Measurements from ENCODE around the gene ADA. TPM values are rescaled to one million over a fixed set of nuclear protein-coding genes. Genes with fewer than 3 reads are reported as not detected.

The ADA gene
- total RNA-seq, 1 donor from 2014 or later, result 19.2 TPM

DNA sequence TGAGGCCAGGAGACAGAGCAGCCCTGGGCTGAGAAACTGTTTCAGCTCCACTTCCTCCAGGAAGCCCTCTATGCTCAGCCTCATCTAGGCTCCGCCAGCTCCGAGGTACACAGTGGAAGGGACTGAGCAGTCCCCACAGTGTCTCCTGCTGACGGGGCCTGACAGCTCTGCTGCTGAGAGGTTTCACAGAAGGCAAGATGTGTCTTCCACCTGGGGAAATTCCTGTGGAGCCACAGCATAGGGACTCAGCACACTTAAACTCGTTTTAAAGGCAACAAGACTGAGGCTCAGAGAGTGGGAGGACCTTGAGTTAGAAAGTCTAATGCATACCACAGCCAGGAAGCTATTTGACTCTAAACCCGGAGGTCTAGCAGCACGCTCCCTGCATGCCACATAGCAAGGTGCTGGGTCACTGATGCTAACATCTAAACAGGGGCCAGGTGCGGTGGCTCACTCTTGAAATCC lies 6.8 kb downstream of the ADA start:
- no peaks in the 10 kb centered on the region for H3K27me3 ChIP-seq (ENCODE audit: control insufficient read depth, insufficient read depth, low read length)
- H3K36me3 ChIP-seq (ENCODE audit: control insufficient read depth, insufficient read depth, low read length), result no peaks in the 10 kb centered on the region
- TF ChIP-seq, protein P1, sequence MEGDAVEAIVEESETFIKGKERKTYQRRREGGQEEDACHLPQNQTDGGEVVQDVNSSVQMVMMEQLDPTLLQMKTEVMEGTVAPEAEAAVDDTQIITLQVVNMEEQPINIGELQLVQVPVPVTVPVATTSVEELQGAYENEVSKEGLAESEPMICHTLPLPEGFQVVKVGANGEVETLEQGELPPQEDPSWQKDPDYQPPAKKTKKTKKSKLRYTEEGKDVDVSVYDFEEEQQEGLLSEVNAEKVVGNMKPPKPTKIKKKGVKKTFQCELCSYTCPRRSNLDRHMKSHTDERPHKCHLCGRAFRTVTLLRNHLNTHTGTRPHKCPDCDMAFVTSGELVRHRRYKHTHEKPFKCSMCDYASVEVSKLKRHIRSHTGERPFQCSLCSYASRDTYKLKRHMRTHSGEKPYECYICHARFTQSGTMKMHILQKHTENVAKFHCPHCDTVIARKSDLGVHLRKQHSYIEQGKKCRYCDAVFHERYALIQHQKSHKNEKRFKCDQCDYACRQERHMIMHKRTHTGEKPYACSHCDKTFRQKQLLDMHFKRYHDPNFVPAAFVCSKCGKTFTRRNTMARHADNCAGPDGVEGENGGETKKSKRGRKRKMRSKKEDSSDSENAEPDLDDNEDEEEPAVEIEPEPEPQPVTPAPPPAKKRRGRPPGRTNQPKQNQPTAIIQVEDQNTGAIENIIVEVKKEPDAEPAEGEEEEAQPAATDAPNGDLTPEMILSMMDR (IDR thresholded peaks at IDR 0.05; ENCODE audit: insufficient read depth, low read length, poor library complexity, severe bottlenecking), result no peak
- H3K4me3 ChIP-seq (ENCODE audit: low read depth, low read length), result no peak overlapping the region
- DNase-seq (ENCODE audit: low read depth), result no peak

DNA sequence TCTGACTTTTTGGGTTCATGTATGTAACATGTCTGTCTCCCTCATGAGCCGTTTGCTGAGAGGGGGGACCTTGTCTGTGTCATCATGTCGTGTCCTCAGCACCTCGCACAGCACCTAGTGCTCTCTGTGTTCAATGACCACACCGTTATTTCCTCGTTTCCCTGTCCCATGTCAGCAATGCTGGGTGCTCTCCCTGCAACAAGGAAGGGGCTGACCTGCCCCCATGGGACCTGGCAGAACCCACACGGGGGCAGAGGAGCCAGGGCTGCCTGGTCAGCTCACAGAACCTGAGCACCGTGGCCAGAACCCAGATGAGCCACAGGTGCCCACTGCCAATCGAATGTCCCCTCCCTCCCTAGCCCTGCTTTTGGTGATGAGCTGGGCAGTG lies 7.3 kb downstream of the ADA start:
- no peak for DNase-seq (ENCODE audit: low read depth)
- TF ChIP-seq, protein P1 (IDR thresholded peaks at IDR 0.05; ENCODE audit: insufficient read depth, low read length, poor library complexity, severe bottlenecking), result no peak
- Histone ChIP-seq H3K4me3 (ENCODE audit: low read depth, low read length) (no peak overlapping the region), H3K27me3 (ENCODE audit: control insufficient read depth, insufficient read depth, low read length) (no peaks in the 10 kb centered on the region), H3K36me3 (ENCODE audit: control insufficient read depth, insufficient read depth, low read length) (no peaks in the 10 kb centered on the region)

DNA sequence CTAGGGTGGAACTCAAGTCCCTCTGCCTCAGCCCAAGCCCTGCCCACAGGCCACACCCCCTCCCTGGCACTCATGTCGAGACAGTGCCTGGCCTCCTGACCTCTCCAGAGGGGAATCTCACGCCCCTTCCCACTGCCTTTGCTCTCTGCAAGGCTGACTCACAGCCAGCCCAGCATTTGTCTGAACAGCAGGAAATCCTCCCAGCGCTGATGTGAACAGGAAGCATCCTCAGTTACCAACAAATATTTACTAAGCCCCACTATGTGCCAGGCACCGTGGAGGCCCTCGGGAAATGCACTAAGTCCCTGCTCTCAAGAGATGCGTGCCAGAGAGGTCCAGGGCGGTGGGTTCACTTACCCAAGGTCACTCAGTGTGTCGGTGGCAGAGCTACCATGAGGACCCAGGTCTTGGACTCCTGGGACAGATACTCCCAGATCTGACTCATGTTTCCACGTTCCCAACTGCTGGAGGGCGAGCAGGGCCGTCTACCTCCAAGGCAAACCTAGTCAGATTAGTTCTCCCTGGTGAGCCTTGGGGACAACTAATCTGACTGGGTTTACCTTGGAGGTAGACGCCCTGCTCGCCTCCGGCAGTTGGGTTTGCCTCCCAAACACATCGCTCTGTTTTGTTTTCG lies 7.8 kb downstream of the ADA start:
- TF ChIP-seq, protein P1 (IDR thresholded peaks at IDR 0.05; ENCODE audit: insufficient read depth, low read length, poor library complexity, severe bottlenecking), result no peak
- H3K36me3 ChIP-seq (ENCODE audit: control insufficient read depth, insufficient read depth, low read length), result no peaks in the 10 kb centered on the region
- peak; percentile 49 for DNase-seq (ENCODE audit: low read depth)
- H3K27me3 ChIP-seq (ENCODE audit: control insufficient read depth, insufficient read depth, low read length), result no peaks in the 10 kb centered on the region
- no peak overlapping the region for H3K4me3 ChIP-seq (ENCODE audit: low read depth, low read length)

DNA sequence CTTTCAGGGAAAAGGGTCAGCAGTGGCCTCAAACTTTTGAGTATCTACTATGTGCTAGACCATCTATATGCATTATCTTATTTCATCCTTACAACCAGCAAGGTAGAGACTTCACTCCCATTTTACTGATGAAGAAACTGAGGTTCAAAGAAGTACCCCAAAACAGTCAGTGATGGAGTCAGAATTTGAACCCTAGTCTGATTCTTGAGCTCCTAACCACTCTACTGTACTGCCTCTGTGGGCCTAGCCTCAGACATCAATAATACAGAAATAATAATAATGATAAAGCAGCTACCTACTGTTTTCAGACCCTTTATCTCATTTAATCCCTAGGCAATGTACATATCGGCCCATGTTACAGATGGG lies 8.4 kb downstream of the ADA start:
- TF ChIP-seq, protein P1 (IDR thresholded peaks at IDR 0.05; ENCODE audit: insufficient read depth, low read length, poor library complexity, severe bottlenecking), result no peak
- DNase-seq (ENCODE audit: low read depth), result no peak
- H3K27me3 ChIP-seq (ENCODE audit: control insufficient read depth, insufficient read depth, low read length), result no peaks in the 10 kb centered on the region

DNA sequence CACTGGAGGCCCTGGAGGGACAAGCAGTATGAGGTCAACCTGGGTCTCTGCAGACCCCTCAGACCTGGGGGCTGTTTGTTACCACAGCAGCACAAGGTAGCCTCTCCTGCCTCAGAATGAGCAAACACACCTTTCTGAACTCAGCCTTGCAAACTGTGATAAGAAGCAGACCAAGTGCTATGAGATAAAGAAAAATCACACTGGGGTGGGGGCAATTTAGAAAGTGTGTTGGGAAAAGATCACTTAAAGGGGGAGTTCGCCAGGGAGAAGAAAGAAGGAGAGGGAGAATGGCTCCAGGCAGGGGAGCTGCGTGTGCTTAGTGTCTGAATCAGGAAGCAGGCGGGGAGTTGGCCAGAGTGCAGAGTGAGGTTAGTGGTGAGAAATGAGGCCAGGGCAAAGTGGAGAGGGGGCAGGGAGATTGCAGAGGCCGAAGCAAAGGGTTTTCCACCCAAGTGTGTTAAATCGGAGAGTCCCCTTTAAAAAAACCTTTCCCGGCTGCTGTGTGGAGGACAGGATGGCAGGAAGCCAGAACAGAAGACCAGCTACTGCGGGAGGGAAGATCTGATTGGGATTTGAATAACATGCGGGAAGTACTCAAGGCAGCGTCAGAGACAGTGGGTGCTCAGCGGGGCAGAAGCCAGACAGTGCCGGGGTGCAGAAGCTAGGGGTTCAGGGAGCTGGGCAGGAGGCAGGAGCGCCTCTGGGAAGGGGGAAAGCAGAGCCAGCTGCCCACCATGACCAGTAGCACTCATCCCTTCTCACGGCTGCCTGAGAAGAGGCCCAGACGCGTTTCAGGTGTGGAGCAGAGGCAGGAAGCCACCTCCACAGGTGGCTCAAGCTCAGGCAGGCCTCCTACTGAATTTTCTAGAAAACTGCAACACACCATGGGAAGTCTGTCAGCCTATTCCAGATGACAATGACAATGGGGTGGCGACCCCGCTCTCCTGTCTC lies 9.0 kb downstream of the ADA start:
- TF ChIP-seq, protein P1 (IDR thresholded peaks at IDR 0.05; ENCODE audit: insufficient read depth, low read length, poor library complexity, severe bottlenecking), result no peak
- no peaks in the 10 kb centered on the region for H3K36me3 ChIP-seq (ENCODE audit: control insufficient read depth, insufficient read depth, low read length)
- H3K27me3 ChIP-seq (ENCODE audit: control insufficient read depth, insufficient read depth, low read length), result no peaks in the 10 kb centered on the region
- peak; percentile 70 for DNase-seq (ENCODE audit: low read depth)
- no peak overlapping the region for H3K4me3 ChIP-seq (ENCODE audit: low read depth, low read length)

More for the DNA sequence above, 8.4 kb downstream of the ADA start:
- Histone ChIP-seq H3K36me3 (ENCODE audit: control insufficient read depth, insufficient read depth, low read length) (no peaks in the 10 kb centered on the region), H3K4me3 (ENCODE audit: low read depth, low read length) (no peak overlapping the region)

Data from kidney epithelial cell (primary cell).